D721Med (cell line): ENCODE results near the gene SRCAP.

ENCODE experiments used
- DNase-seq: peaks from one replicate; pipeline ENCODE4 v3.0.0; 2011; ENCODE audit warnings: low spot score; ENCODE audit not compliant: insufficient read length
- FAIRE-seq: peaks from 2 replicates; lab custom pipeline; 2011; peaks lifted over from hg19 to GRCh38; lab: Jason Lieb, UNC
- TF ChIP-seq, protein P1 (sequence below): IDR thresholded peaks from 2 replicates; pipeline ENCODE4 v1.5.1; 2012; ENCODE audit warnings: mild to moderate bottlenecking, control low read depth; ENCODE audit not compliant: insufficient read depth; ENCODE audit errors: missing control alignments

The SRCAP gene

DNA sequence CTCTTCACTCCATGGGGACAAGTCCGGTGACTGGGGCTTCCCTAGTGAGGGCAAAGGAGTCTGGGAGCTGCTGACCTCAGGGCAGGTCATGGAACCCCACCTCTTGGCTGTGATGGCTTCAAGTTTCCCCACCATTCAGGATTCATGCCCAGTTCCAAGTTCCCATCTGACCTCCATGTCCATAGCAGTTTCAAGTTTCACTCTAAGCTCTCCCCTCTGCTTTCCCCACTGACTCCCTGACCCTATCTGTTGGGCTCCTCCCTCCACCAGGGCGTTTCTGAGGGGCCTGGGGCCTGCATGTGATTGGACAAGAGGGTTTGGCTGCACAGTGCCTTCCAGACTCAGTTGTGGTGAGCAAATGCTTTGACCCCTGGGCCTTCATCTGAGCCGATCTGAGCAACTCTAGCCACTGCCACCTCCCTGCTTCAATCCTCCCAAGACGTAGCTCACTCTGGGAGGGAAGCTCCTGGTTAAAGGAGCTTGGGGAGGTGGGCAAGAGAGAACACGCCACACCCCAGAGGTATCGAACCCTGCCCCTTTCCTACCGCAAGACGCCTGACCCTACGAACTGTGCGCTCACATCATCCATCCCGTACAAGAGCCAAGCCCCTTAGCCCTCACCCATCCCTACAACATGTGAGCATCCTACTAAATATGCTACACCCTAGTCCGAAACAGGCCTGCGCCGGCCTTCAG is 79.7 kb downstream of the SRCAP start:
- FAIRE-seq: no peak
- TF ChIP-seq, protein P1, sequence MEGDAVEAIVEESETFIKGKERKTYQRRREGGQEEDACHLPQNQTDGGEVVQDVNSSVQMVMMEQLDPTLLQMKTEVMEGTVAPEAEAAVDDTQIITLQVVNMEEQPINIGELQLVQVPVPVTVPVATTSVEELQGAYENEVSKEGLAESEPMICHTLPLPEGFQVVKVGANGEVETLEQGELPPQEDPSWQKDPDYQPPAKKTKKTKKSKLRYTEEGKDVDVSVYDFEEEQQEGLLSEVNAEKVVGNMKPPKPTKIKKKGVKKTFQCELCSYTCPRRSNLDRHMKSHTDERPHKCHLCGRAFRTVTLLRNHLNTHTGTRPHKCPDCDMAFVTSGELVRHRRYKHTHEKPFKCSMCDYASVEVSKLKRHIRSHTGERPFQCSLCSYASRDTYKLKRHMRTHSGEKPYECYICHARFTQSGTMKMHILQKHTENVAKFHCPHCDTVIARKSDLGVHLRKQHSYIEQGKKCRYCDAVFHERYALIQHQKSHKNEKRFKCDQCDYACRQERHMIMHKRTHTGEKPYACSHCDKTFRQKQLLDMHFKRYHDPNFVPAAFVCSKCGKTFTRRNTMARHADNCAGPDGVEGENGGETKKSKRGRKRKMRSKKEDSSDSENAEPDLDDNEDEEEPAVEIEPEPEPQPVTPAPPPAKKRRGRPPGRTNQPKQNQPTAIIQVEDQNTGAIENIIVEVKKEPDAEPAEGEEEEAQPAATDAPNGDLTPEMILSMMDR: no peak
- no peak for DNase-seq

DNA sequence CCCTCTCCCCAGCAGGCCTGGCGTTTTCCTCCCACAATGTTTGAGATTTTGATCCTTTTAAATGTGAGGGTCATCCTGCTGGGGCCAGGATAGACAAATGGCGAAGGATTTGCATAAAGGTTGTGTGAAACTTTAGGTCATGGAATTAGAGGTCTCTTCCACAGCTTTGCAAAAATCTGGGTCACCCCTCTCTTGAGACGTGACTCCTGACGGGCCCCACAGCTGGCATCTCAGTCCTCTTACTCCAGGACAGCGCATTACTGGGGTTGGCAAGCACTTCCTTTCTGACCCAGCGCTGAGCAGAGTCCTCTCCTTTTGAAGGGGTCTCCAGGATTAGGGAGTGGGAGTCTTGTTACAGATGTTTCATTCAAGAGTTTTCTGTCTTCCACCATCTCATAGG is 80.6 kb downstream of the SRCAP start:
- DNase-seq (no peak), FAIRE-seq (no peak)
- TF ChIP-seq, protein P1: no peak

DNA sequence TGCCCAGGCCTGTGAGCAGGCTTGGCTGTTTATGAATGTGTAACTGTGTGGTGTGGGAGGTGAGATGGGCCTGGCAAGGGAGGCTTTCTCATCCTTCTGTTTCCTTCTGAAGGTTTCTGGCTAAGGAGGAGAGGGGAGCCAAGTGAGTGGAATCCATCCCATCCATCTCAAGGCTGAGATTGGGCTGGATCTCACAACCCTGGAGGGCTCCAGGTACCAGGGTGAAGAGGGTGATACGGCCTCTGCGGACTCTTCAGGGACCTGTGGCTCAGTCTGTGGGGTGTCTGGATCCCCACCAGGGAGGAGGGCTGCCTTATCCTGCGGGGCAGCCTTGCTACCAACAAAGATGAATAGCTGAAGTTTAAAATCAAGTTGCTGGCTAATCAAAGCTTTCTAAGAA is 81.0 kb downstream of the SRCAP start:
- DNase-seq (no peak), FAIRE-seq (no peak)
- TF ChIP-seq, protein P1: no peak

DNA sequence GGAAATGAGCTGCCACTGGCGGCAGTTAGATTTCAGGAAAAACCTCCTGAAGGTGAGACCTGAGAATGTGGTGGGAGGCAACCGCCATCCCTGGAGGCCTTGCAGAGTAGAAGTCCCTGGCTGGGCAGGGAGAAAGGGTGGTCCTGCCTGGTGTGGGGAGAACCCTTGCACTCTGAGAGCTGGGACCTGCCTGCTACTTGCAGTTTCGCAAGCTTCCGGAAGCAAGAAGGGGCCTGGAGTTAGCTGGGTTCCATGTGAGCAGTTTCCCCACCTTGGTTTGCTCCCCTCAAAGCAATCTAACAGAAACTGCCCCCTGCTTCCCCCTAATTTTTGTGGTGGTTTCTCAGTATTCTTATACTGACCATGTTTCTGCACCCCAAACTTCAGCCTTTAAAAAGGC is 81.6 kb downstream of the SRCAP start:
- TF ChIP-seq, protein P1: no peak
- no peak for DNase-seq
- no peak for FAIRE-seq

DNA sequence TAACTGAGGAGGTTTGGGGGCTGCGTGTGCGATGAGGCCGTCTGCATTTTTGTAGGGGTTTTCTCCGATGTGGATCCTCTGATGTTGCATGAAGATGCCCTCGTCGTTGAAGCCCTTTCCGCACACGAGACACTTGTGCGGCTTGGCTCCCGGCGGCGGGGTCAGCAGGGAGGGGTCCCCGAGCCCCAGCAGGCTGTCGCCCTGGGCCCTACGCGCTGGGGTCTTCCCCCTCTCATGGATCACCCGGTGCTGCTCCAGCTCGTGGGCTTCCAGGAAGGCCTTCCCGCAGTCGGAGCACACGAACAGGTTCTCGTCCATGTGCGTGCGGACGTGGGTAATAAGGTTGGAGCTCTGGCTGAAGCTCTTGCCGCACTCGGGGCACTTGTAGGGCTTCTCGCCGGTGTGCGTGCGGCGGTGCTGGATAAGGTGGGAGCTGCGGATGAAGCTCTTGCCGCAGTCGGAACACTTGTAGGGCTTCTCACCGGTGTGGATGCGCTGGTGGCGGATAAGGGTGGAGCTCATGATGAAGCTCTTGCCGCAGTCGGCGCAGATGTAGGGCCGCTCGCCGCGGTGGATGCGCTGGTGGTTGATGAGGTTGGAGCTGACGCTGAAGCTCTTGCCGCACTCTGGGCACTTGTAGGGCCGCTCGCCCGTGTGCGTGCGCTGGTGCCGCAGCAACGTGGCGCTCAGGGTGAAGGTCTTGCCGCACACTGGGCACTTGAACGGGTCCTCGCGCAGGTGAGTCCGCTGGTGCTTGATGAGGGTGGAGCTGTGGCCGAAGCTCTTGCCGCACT is 83.7 kb downstream of the SRCAP start:
- TF ChIP-seq, protein P1: no peak
- FAIRE-seq: no peak
- no peak for DNase-seq

DNA sequence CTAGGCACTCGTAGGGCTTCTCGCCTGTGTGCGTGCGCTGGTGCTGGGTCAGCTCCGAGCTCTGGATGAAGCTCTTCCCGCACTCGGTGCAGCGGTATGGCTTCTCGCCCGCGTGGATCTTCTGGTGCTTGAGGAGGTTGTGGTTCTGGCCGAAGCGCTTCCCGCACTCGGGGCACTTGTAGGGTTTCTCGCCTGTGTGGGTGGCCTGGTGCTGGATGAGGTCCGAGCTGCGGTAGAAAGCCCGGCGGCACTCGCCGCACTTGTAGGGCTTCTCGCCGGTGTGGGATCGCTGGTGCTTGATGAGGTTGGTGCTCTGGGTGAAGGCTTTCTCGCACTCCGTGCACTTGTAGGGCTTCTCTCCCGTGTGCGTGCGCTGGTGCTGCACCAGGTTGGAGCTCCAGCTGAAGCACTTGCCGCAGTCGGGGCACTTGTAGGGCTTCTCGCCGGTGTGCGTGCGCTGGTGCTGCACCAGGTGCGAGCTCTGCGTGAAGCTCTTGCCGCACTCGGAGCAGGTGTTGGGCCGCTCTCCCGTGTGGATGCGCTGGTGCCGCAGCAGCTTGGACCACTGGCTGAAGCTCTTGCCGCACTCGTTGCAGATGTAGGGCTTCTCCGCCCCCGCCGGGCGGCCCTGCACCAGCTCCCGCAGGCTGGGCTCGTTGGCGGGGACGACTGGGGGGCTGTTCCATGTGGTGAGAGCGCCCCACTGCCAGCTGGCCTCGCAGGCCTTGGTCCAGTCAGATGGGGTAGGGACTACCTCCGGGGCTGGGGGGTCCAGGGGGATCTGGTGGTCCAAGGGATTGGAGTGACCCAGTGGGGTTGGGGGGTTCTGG is 84.5 kb downstream of the SRCAP start:
- TF ChIP-seq, protein P1: no peak
- DNase-seq (no peak), FAIRE-seq (no peak)
